Subcutaneous abdominal adipose tissue (tissue), 5 donors: Measurements from ENCODE around the gene IRF9.

Experiments used
- H3K27ac ChIP-seq: one replicate; pipeline ENCODE4 v1.7.0; 2013; ENCODE audit warnings: low read depth, mild to moderate bottlenecking, inconsistent platforms, low read length, moderate library complexity
- H3K27me3 ChIP-seq, 5 donors: one replicate each; pipeline ENCODE4 v1.7.0; 2013; ENCODE audit warnings: low read length in 5 of 5, inconsistent platforms in 1 of 5; ENCODE audit not compliant: control insufficient read depth in 5 of 5, insufficient read depth in 4 of 5
- H3K36me3 ChIP-seq, 5 donors: one replicate each; pipeline ENCODE4 v1.7.0; 2013; ENCODE audit warnings: low read length in 5 of 5; ENCODE audit not compliant: control insufficient read depth in 5 of 5, insufficient read depth in 5 of 5
- H3K4me1 ChIP-seq, 5 donors: one replicate each; pipeline ENCODE4 v1.7.0; 2013; ENCODE audit warnings: low read length in 5 of 5, mild to moderate bottlenecking in 3 of 5, moderate library complexity in 1 of 5; ENCODE audit not compliant: control insufficient read depth in 5 of 5, insufficient read depth in 5 of 5
- H3K4me3 ChIP-seq, 5 donors: one replicate each; pipeline ENCODE4 v1.7.0; 2013; ENCODE audit warnings: low read length in 5 of 5, low read depth in 1 of 5
- H3K9ac ChIP-seq, 5 donors: one replicate each; pipeline ENCODE4 v1.7.0; 2013; ENCODE audit warnings: low read length in 5 of 5, mild to moderate bottlenecking in 4 of 5, moderate library complexity in 3 of 5
- H3K9me3 ChIP-seq, 5 donors: one replicate each; pipeline ENCODE4 v1.7.0; 2013; ENCODE audit warnings: low read length in 5 of 5; ENCODE audit not compliant: control insufficient read depth in 5 of 5
- donor health status: healthy.
- donor health status: healthy.
- donor health status: healthy.
- donor health status: healthy.
- donor health status: healthy.

IRF9 gene

GRCh38 chr14:24121210-24121609 lies 39.9 kb upstream of the IRF9 start:
- Histone ChIP-seq H3K9ac (no peak overlapping the region), H3K36me3 (peaks cover 0 to 71% (median 64%) of the 10 kb centered on the region in 5 donors), H3K4me1 (peaks cover 0 to 12% (median 4%) of the 10 kb centered on the region in 5 donors), H3K9me3 (no peaks in the 10 kb centered on the region), H3K27me3 (no peaks in the 10 kb centered on the region), H3K27ac (no peak overlapping the region), H3K4me3 (no peak overlapping the region)

DNA sequence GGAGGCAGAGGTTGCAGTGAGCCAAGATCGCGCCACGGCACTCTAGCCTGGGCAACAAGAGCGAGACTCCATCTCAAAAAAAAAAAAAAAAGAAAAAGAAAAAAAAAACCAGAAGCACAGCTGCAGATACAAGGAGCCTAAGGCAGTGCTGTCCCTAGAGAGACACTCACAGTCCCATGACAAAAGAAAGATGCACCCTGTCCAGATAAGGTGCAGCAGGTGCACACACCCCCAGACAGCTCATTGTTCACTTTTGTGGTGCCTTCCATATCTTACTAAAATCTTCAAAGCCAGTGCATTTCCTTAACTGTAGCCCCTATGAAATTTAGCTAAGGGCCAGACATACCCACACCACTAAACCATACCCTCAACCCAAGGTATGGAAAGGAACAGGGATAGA lies 38.6 kb upstream of the IRF9 start:
- no peak overlapping the region for H3K27ac ChIP-seq
- H3K9ac ChIP-seq, result no peak overlapping the region
- peaks cover 0 to 65% (median 61%) of the 10 kb centered on the region in 5 donors for H3K36me3 ChIP-seq
- H3K4me3 ChIP-seq, result no peak overlapping the region
- no peaks in the 10 kb centered on the region for H3K9me3 ChIP-seq
- peaks cover 0 to under 1% (median 0%) of the 10 kb centered on the region in 5 donors for H3K4me1 ChIP-seq
- no peaks in the 10 kb centered on the region for H3K27me3 ChIP-seq

DNA sequence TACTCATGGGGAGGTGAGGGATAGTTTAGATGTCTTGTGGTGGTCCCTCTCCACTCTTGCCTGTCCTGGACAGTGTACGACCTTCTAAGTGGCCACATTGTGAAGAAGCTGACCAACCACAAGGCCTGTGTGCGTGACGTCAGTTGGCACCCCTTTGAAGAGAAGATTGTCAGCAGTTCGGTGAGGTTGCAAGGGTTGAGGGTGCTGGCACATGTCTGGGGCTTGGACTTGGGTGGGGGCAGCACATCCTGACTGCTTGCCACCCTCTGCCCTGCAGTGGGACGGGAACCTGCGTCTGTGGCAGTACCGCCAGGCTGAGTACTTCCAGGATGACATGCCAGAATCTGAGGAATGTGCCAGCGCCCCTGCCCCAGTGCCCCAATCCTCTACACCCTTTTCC lies 38.2 kb upstream of the IRF9 start:
- no peak overlapping the region for H3K27ac ChIP-seq
- no peaks in the 10 kb centered on the region for H3K4me1 ChIP-seq
- H3K9me3 ChIP-seq, result no peaks in the 10 kb centered on the region
- no peak overlapping the region for H3K9ac ChIP-seq
- H3K4me3 ChIP-seq, result no peak overlapping the region
- no peaks in the 10 kb centered on the region for H3K27me3 ChIP-seq
- peaks cover 0 to 61% (median 56%) of the 10 kb centered on the region in 5 donors for H3K36me3 ChIP-seq

DNA sequence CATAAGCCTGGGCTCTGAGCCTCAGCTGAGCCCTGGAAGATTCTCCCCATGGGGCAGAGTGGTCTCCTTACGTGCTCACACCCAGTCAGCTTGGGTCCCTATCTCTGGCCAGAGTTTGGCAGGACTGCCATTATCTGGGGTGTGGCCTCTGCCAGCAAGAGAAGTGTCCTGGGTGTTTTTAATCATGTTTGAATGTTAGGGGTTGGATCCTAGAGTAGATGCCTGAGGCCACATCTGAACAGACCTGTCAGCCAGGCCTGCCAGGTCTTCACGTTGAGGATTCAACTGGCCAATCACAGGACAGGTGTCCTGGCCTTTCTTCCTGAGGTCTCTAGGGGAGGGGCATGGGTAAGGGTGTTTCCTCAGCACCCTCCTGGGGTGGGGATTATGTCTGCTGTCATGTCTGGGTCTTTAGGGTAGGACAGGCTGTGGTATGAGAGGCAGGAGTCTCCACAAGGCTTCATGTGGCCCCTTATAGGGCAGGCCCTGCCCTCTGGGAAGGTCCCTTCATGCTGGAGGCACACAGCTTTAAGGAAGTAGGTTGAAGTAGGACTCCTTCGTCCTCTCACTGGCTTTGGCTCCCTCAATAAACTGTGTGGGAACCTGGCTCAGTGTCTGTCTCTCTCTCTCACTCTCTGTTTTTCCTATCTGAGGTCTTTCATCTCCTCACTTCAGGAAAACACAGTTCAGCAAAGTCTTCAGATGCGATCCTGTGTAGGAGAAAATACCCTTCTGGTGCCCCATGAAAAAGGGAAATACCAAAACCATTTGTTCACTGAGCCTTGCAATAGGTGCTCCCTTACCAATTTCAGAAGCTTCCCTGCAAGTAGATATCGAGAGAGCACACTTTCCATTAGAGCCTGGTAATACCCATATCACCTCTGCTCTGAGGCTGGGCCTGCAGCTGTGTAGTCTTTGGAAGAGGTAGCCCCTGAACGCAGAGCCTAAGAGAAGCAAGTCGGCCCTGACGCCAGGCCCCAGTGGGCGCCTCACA lies 37.3 kb upstream of the IRF9 start:
- H3K4me1 ChIP-seq, result no peaks in the 10 kb centered on the region
- H3K36me3 ChIP-seq, result peaks cover 0 to 52% (median 48%) of the 10 kb centered on the region in 5 donors
- no peak overlapping the region for H3K27ac ChIP-seq

DNA sequence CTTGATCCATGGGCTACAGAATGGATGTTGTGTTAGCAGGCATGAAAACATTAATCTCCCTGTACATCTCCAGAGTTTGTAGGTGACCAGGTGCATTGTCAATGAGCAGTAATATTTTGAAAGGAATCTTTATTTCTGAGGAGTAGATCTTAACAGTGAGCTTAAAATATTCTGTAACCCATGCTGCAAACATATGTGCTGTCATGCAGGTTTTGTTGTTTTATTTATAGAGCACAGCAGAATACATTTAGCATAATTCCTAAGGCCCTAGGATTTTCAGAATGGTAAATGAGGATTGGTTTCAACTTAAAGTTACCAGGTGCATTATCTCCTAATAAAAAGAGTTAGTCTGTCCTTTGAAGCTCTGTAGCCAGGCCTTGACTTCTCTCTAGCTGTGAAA lies 34.1 kb upstream of the IRF9 start:
- Histone ChIP-seq H3K27me3 (no peaks in the 10 kb centered on the region), H3K36me3 (peaks cover 0 to 22% (median 20%) of the 10 kb centered on the region in 5 donors), H3K9ac (no peak overlapping the region), H3K27ac (no peak overlapping the region), H3K4me3 (no peak overlapping the region), H3K4me1 (peaks cover under 1 to 15% (median 9%) of the 10 kb centered on the region in 5 donors), H3K9me3 (no peaks in the 10 kb centered on the region)

More for the DNA sequence above, 37.3 kb upstream of the IRF9 start:
- H3K9me3 ChIP-seq, result no peaks in the 10 kb centered on the region
- H3K4me3 ChIP-seq, result no peak overlapping the region
- no peak overlapping the region for H3K9ac ChIP-seq
- no peaks in the 10 kb centered on the region for H3K27me3 ChIP-seq

DNA sequence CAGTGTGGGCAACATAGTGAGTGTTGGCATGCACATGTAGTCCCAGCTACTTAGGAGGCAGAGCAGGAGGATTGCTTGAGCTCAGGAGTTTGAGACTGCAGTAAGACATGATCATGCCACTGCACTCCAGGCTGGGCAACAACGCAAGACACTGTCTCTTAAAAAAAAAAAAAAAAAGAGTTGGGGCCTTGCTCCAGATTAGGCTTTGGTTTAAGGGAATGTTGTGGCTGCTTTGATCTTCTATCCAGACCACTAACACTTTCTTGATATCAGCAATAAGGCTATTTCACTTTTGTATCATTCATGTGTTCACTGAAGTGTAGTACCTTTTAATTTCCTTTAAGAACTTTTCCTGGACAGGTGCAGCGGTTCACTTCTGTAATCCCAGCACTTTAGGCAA lies 33.4 kb upstream of the IRF9 start:
- Histone ChIP-seq H3K4me1 (peaks cover 1 to 22% (median 9%) of the 10 kb centered on the region in 5 donors), H3K4me3 (no peak overlapping the region), H3K9me3 (no peaks in the 10 kb centered on the region), H3K36me3 (peaks cover 0 to 17% (median 14%) of the 10 kb centered on the region in 5 donors), H3K27ac (no peak overlapping the region), H3K27me3 (no peaks in the 10 kb centered on the region), H3K9ac (no peak overlapping the region)

DNA sequence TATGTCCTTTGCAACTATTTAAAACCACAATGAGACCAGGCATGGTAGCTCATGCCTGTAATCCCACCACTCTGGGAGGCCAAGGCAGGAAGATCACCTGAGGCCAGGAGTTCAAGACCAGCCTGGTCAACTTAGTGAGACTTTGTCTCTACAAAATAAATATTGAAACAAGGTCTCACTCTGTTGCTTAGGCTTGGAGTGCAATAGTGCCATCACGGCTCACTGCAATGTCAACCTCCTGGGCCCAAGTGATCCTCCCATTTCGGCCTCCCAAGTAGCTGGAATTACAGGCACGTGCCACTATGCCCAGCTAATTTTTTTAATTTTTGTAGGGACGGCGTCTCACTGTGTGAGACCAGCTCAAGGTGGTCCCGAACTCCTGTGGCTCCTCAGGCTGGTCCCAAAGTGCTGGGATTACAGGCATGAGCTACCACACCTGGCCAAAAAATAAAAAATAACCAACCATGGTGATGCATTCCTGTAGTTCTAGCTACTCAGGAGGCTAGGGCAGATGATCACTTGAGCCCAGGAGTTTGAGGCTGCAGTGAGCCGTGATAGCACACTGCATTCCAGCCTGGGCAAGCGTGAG lies 31.6 kb upstream of the IRF9 start:
- H3K9me3 ChIP-seq, result no peaks in the 10 kb centered on the region
- no peak overlapping the region for H3K9ac ChIP-seq
- no peak overlapping the region for H3K4me3 ChIP-seq
- no peak overlapping the region for H3K27ac ChIP-seq
- no peaks in the 10 kb centered on the region for H3K27me3 ChIP-seq
- H3K36me3 ChIP-seq, result no peaks in the 10 kb centered on the region
- H3K4me1 ChIP-seq, result peaks cover 1 to 23% (median 9%) of the 10 kb centered on the region in 5 donors

- no peaks in the 10 kb centered on the region for H3K27me3 ChIP-seq
- H3K27ac ChIP-seq, result peak within 1 kb of the TSS; percentile 46
- H3K9ac ChIP-seq, result peak within 1 kb of the TSS in 2 of 5 donors; percentile 1 to 41
- peaks cover 1 to 24% (median 11%) of the 10 kb centered on the region in 5 donors for H3K4me1 ChIP-seq
- H3K36me3 ChIP-seq, result no peaks in the 10 kb centered on the region
- no peaks in the 10 kb centered on the region for H3K9me3 ChIP-seq
- no peak within 1 kb of the TSS for H3K4me3 ChIP-seq
These were observed 30.7 kb upstream of the IRF9 start, which contains the start of gene FITM1 for GRCh38 chr14:24130380-24130716. Gene FITM1 (plus strand): TSS chr14:24130659. CDS start chr14:24131564, 905 bp downstream.

GRCh38 chr14:24130717-24131548 lies 30.1 kb upstream of the IRF9 start:
- H3K9ac ChIP-seq, result peak overlapping the region in 2 of 5 donors; percentile 1 to 41
- H3K9me3 ChIP-seq, result no peaks in the 10 kb centered on the region
- H3K27me3 ChIP-seq, result no peaks in the 10 kb centered on the region
- peaks cover 1 to 28% (median 14%) of the 10 kb centered on the region in 5 donors for H3K4me1 ChIP-seq
- H3K27ac ChIP-seq, result peak overlapping the region; percentile 46
- H3K36me3 ChIP-seq, result no peaks in the 10 kb centered on the region
- H3K4me3 ChIP-seq, result no peak overlapping the region
